IPS-18c (cell line): ENCODE measurements around the gene BBS1.

ENCODE experiments used
- H3K4me3 ChIP-seq: 2 replicates; pipeline ENCODE4 v1.7.0; 2013; ENCODE audit warnings: low read depth, mild to moderate bottlenecking, low read length, moderate library complexity; ENCODE audit not compliant: insufficient read depth
- H3K9me3 ChIP-seq: one replicate; pipeline ENCODE4 v1.6.1; 2013; ENCODE audit warnings: mild to moderate bottlenecking, low read length, moderate library complexity; ENCODE audit not compliant: control insufficient read depth, insufficient read depth

Gene BBS1

DNA sequence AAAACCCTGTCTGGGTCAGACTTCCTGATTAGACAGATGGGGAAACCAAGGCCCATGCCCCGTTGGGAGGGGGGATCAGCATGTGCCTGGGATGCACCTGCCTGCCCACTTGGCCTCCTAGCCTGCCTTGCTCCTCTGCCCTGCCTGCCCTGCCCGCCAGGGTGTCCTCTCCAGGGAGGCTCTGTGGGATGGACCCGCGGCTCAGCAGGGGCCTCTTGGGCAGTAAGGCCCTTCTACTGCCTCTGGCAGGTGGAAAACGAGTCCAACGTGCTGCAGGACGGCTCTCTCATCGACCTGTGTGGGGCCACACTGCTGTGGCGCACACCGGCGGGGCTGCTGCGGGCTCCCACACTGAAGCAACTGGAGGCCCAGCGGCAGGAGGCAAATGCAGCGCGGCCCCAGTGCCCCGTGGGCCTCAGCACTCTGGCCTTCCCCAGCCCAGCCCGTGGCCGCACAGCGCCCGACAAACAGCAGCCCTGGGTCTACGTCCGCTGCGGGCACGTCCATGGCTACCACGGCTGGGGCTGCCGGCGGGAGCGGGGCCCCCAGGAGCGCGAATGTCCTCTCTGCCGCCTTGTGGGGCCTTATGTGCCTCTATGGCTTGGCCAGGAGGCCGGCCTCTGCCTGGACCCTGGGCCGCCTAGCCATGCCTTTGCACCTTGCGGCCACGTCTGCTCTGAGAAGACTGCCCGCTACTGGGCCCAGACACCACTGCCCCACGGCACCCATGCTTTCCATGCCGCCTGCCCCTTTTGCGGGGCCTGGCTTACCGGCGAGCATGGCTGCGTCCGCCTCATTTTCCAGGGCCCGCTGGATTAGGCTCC is 34.9 kb upstream of the BBS1 start:
- peaks cover 2% of the 10 kb centered on the region for H3K9me3 ChIP-seq
- no peak overlapping the region for H3K4me3 ChIP-seq

DNA sequence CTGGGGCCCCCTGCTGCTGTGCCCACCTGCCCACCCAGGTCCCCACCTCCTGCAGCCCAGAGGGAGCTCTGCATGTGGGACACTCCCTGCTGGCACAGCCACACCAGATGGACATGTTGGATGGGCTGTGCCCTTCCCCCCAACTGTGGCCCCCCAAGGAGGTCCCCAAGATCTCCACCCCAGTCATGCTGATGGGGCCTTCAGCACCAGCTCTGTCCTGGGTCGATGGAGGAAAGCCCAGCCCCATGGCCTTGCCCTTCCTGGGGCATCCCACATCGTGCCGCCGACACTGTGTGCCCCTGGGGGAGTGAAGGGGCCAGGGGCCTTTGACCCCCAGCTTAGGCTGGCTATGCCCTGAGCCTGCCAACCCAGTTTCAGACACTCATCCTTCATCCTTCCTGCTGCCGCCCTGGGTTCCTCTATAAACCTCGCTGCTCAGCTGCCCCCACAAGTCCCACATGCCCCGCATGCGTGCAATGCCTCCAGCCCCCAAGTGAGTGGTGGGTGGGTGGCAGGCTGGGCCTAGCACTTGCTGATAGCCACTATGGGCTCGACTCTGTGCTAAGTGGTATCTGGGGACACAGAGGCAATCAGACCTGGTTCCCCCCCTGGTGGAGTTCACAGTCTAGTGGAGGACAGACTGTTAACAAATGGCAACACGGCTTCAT is 34.1 kb upstream of the BBS1 start:
- no peak overlapping the region for H3K4me3 ChIP-seq

DNA sequence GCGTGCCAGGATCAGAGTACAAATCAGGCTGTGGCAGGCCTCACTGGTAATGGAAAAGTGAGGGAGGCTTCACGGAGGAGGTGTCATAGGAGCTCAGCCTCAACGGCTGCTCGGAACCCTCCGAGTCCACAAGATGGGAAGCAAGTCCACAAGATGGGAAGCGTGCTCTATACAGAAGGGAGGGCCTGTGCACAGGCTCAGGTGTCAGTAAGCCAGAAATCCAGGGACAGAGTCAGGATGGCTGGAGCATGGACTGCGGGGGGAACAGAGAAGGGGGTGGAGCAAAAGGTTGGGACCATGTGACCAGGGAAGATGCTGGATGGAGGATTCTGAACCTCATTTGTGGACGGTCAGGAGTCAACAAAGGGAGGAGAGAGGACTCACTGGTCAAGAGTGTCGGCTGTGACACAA is 33.6 kb upstream of the BBS1 start:
- no peaks in the 10 kb centered on the region for H3K9me3 ChIP-seq
- no peak overlapping the region for H3K4me3 ChIP-seq

More for the DNA sequence above, 34.1 kb upstream of the BBS1 start:
- H3K9me3 ChIP-seq, result no peaks in the 10 kb centered on the region

DNA sequence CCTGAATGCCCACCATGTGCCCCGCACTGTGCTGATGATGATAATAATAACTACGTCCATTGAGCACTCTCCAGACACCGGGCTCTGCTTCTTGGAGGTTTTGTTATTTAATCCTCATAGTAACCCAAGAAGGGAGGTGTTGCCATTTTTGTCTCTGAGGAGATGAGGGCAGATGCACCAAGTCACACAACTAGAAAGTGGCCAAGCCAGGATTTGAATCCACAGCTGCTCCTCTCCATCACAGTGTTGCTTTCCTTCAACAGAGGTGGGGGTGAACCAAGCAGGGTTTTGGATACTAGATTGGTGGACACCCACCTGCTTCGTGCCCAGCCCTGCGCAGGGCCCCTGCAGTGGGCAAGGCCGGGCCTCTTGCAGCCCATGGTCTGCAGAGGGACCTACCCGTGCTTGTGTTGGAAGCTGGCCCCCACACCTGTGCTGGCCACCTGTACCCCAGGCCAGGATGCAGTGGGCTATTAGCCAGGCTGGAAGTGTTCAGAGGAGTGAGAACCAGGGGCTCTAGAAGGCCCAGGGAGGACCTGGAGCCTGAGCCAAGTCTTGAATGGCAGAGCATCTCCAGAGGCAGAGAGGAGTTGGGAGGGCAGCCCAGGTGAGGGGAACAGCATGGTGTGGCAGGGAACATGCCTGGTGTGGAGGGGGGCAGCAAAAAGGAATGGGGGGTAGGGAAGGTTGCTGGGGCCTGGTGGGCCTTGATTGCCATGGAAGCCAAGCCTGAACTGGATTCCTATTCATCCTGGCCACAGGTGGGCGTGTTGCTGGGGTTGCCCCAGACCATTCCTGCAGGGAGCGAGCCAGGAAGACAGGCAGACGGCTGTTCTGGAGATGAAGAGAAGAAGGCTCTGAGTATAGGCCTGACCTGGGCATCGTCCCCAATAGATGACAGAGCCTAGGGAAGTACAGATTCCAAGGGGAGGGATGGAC is 32.9 kb upstream of the BBS1 start:
- Histone ChIP-seq H3K9me3 (no peaks in the 10 kb centered on the region), H3K4me3 (no peak overlapping the region)

DNA sequence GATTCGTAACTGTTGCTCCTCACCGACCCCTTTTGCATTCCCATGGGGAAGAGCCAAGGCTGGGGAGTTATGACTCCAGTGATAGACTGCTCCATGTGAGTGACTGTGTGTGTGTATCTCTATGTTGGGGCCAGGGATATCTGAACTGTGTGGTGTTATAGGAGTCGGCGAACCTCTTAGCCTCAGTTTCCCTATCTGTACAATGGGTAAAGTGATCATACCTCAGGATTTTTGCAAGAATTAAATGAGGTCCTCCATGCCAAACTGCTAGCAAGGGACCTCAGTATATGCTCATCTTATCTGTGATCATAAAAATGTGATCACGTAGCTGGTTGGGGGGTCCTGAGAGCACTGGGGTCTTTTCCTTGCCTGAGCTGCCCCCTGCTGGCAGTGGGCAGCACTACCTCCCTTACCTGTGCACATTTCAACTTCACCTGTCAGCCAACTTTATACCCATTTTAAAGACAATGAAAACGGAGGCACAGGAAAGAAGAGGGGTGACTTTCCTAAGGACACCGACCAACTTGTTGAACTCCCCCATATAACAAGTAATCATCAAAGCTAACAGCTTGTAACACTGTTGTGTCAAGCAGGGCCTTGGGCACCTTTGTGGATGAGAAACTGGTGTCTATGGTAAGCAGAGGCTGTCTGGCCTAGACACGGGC is 31.6 kb upstream of the BBS1 start:
- H3K4me3 ChIP-seq, result peak overlapping the region; percentile 88
- H3K9me3 ChIP-seq, result no peaks in the 10 kb centered on the region

DNA sequence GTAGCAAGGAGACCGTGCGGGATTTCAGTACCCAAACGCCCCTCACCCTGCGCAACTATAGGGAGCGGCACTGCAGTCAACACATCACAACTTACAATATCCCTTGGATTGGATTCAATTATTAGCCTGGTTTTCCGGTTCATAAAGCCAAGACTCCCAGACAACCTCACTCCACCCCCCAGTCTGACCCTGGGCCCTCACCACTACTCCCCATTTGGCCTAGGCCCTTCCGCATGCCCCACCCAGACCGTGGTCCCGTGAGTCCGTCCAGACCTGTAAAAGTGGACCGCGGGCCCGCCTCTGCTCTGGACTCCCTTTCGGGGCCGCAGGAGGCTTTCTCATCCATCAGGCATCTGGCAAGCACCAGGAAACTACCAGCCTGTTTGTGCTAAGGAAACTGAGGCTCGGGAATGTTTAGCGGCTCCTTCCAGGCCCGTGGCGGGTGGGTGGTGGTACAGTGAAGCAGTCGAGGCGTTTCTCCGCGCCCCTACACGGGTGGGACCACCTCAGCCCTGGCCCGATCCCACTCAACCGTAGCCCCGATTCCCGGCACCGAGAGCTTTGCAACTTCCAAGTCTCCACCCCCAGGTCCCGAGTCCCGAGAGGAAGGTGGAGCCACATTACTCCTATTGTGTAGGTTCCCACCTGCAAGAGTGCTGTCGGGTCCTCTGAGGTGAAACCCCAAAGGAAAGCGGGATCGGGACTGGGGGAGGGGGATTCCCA is 30.9 kb upstream of the BBS1 start:
- H3K4me3 ChIP-seq, result peak overlapping the region; percentile 88
- no peaks in the 10 kb centered on the region for H3K9me3 ChIP-seq

DNA sequence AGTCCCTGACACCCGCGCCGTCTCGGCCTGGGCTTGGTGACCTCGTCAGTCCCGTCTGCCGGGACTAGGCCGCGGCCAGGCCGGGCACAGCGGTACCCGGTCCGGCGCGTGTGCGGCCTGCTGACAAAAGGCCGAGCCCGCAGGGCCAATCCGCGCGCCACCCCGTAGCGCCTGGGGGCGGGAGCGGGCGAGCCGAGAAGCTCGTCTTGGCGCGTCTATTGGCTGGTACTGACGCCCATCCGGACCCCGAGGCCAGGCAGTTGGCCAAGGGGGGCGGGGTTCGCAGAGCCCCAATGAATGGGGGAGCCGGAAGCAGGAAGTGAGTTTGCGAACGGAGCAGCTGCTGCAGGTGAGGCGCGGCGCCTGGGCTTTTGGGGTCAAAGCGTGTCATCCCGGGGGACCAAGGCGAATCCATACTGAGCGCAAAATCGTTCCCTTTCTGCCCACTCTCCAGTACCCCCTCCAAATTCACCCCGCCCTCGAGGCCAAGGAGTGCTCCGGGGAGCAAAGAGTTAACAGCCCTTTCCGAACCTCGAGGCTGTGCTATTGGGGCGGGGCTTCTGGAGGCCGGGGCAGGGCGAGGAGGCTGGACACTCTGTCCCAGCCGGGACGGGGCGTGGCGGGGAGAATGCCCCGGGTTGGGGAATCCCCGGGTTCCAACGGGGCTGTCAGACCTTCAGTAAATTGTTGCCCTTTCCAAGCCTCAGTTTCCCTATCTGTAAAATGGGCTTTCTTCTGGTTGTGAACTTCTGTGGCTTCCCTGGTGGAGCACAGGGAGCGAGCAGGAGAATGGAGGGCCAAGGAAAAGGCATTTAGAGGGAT is 30.1 kb upstream of the BBS1 start, which contains the start of gene DPP3:
Gene DPP3, plus strand, starts transcription at position 318 of the 822 bp plus-strand sequence. CDS start 1,767 bp downstream, outside the sequence.
- Histone ChIP-seq H3K9me3 (no peaks in the 10 kb centered on the region), H3K4me3 (peak within 1 kb of the TSS; percentile 88)

DNA sequence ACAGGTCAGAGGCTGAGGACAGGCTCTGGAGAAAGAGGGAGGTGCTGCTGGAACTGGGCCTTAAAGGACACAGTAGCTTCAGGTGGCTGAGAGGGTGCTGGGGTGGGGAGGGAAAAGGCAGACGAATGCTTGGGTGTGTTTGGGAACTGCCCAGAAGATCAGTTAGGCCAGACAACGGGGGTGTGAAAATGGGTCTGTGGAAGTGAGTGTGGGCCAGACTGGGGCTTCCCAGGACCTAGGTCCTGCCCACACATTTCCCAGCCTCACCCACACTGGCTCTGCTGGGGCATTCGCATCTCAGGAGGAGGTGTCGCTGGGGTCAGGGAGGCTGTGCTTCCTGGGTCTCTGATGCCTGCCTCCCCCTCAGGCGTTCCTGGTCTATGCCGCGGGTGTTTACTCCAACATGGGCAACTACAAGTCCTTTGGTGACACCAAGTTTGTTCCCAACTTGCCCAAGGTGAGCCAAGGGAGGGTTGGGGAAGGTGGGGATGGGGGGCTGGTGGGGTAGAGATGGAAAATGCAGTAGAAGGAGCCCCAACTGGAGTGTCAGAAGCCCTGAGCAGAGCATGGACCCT is 25.5 kb upstream of the BBS1 start:
- Histone ChIP-seq H3K4me3 (no peak overlapping the region), H3K9me3 (no peaks in the 10 kb centered on the region)

DNA sequence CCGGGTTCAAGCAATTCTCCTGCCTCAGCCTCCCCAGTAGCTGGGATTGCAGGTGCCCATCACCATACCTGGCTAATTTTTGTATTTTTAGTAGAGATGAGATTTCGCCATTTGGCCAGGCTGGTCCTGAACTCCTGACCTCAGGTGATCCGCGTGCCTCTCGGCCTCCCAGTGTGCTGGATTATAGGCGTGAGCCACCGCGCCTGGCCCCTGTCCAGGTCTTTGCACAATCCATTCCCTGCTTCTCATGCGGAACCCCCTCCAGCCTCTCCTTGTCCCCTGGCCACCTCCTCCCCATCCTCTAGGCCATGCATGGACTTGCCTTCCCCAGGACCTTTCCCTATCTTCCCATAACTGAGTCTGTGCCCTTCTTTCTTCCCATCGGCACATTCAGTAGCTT is 21.5 kb upstream of the BBS1 start:
- Histone ChIP-seq H3K4me3 (no peak overlapping the region), H3K9me3 (no peaks in the 10 kb centered on the region)

DNA sequence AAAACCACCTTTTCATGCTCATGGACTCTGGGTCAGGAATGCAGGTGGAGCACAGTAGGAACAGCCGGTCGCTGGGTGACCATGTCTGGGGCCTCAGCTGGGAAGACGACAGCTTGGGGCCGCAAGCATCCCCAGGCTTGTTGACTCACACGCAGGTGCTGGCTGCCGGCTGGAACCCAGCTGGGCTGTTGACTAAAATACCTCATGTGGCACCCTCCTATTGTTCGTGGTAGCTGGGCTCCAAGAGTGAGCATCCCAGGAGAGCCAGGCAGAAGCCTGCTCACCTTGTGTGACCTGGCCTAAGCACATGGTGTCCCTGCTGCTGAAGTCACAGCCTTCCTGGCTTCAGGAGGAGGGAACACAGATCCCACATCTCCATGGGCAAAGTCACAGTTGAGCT is 20.8 kb upstream of the BBS1 start:
- Histone ChIP-seq H3K4me3 (no peak overlapping the region), H3K9me3 (no peaks in the 10 kb centered on the region)

DNA sequence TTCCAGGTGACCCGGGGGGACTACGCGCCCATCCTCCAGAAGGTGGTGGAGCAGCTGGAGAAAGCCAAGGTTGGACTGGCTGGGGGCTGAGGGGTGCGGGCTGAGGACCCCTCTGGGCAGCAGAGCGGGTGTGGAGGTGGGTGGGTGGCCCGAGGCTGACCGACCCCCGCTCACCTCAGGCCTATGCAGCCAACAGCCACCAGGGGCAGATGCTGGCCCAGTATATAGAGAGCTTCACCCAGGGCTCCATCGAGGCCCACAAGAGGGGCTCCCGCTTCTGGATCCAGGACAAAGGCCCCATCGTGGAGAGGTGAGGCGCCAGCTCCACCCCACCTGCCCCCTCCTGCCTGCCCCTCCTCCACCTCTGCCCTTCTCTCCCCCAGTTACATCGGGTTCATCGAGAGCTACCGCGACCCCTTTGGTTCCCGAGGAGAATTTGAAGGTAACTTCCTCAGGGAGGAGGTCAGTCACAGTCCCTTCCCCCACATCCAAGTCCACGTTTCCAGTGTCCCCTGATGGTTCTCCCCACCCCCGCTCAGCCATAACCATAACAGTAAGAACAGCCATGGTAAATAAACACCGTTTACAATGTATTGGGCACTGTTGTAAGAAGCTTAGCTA is 19.0 kb upstream of the BBS1 start:
- no peak overlapping the region for H3K4me3 ChIP-seq
- no peaks in the 10 kb centered on the region for H3K9me3 ChIP-seq

DNA sequence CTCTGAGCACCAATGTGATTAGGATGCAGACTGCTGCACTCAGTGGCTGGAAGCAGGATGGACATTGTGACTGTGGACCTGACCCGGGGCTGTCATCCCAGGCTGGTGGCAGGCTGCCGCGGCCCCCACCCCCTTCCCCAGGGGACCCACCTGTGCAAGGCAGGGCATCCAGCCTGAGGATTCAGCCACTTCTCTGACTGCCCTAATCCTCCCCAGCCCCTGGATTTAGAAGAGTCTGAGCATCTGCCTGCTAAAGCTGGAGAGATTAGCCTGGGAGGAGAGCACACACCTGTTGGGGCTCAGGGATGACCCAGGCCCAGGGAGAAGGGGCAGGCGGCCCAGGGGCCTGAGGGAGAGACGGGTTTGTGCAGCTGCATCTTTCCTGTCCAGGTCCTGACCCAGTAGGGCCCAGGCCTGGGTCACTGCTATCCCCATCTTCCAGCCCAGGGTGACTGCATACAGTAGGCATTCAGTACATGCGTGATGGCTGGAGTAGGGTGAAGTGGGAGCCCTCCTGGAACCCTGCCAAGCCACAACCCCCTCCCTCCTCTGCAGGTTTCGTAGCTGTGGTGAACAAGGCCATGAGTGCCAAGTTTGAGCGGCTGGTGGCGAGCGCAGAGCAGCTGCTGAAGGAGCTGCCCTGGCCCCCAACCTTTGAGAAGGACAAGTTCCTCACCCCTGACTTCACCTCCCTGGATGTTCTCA is 18.1 kb upstream of the BBS1 start:
- no peak overlapping the region for H3K4me3 ChIP-seq
- H3K9me3 ChIP-seq, result no peaks in the 10 kb centered on the region

DNA sequence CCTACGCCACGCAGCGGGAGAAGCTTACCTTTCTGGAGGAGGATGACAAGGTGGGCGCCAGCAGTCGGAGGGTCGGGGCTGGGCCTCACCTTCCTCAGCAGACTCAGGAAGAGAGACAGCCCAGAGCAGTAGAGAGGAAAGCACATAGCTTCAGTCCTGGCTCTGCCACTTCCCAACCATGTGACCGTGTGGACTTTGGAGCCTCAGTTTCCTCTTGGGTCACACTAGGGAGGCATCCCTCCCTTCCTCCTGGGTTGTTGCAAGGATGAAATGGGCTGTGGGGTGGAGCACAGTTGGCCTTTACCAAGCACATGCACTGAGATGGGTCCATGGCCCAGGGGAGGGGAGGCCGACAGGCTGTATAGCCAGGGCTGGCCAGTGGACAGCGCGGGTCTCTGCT is 17.3 kb upstream of the BBS1 start:
- H3K9me3 ChIP-seq, result no peaks in the 10 kb centered on the region
- no peak overlapping the region for H3K4me3 ChIP-seq

DNA sequence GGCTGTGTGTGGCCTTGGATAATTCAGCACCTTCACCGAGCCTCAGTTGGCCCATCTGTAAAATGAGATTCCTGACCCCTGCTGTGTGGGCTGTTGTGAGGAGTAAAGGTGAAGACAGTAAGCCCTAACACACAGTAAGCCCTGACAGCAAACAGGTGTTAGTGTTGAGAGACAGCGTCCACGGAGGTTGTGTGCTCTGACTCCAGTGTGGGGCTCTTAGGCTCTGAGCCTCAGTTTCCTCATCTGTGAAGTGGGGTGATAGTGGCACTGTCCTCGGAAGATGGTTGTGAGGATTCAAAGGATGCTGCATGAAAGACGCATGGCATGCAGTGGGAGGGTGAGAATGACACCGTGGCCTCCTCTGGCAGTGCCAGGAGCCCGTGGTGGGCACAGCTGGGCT is 16.0 kb upstream of the BBS1 start:
- Histone ChIP-seq H3K9me3 (no peaks in the 10 kb centered on the region), H3K4me3 (no peak overlapping the region)

DNA sequence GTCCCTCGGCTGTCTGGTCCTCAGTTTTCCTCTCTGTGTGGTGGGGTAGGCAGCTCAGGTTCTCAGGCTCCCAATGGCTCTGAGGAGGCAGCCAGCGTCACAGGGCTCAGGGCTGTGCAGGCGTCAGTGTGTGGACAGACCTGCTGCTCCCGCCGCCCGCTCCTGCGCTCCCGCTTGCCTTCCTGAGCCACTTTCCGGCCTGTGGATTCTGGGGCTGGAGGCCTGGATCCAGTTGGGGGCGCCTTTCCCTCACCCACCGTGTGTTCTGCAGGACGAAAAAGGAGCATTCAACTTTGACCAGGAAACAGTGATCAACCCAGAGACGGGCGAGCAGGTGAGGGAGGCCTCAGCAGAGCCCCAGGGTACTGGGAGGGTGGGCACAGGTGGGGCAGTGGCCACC is 15.5 kb upstream of the BBS1 start:
- no peak overlapping the region for H3K4me3 ChIP-seq

More for the DNA sequence above, 15.5 kb upstream of the BBS1 start:
- no peaks in the 10 kb centered on the region for H3K9me3 ChIP-seq
